GM18508 (cell line): ENCODE data around the gene NOLC1.

ENCODE experiments used
- ATAC-seq: cut with Tn5 transposase; IDR thresholded peaks from one replicate; pipeline ENCODE4 v1.9.1; 2021; ENCODE audit warnings: moderate number of reproducible peaks; ENCODE audit not compliant: insufficient read depth, unreplicated experiment

Gene NOLC1

GRCh38 chr10:102151774-102152544, at the start of gene NOLC1:
TSS of gene NOLC1 (plus strand) at chr10:102152389. CDS start at chr10:102152411, 22 bp downstream.
- ATAC-seq, result peak; percentile 63

- ATAC-seq, result no peak
Observed at GRCh38 chr10:102102421-102102820, 49.8 kb upstream of the NOLC1 start.

GRCh38 chr10:102106998-102107397, 45.2 kb upstream of the NOLC1 start:
- no peak for ATAC-seq

GRCh38 chr10:102109166-102110116, 42.7 kb upstream of the NOLC1 start:
- no peak for ATAC-seq

GRCh38 chr10:102111276-102111675, 40.9 kb upstream of the NOLC1 start:
- no peak for ATAC-seq

- no peak for ATAC-seq
Observed at GRCh38 chr10:102112210-102112817, 39.9 kb upstream of the NOLC1 start.

- no peak for ATAC-seq
Observed at GRCh38 chr10:102113261-102113955, 38.8 kb upstream of the NOLC1 start.

- ATAC-seq, result no peak
Observed at GRCh38 chr10:102113956-102114857, 38.0 kb upstream of the NOLC1 start.

- no peak for ATAC-seq
Observed at GRCh38 chr10:102114861-102115618, 37.1 kb upstream of the NOLC1 start.

- ATAC-seq, result no peak
Observed at GRCh38 chr10:102115775-102116174, 36.4 kb upstream of the NOLC1 start.

GRCh38 chr10:102116656-102117055, 35.5 kb upstream of the NOLC1 start:
- no peak for ATAC-seq

GRCh38 chr10:102117391-102118159, 34.6 kb upstream of the NOLC1 start:
- no peak for ATAC-seq

GRCh38 chr10:102118867-102119266, 33.3 kb upstream of the NOLC1 start:
- no peak for ATAC-seq

- ATAC-seq, result no peak
Observed at GRCh38 chr10:102119417-102120141, 32.6 kb upstream of the NOLC1 start.

GRCh38 chr10:102120142-102120990, 31.8 kb upstream of the NOLC1 start, which contains the start of gene LDB1:
TSS of gene LDB1 (minus strand) at chr10:102120368. CDS start at chr10:102120110, 258 bp downstream.
- ATAC-seq, result no peak
